ENCODE data around the gene CLDND2. TPM values are rescaled to one million over a fixed set of nuclear protein-coding genes. Genes with fewer than 3 reads are reported as not detected.

CLDND2 gene
- total RNA-seq = not detected in 2 replicates

GRCh38 chr19:51368366-51369282 is at the start of gene CLDND2:
Gene CLDND2, minus strand, starts transcription at chr19:51369003. Its CDS starts 426 bp downstream, at chr19:51368577.

GRCh38 chr19:51417107-51417809 is 48.5 kb upstream of the CLDND2 start, which contains the start of gene SIGLEC10:
Gene SIGLEC10, minus strand, starts transcription at chr19:51417642. Its CDS starts 61 bp downstream, at chr19:51417581.

GRCh38 chr19:51387924-51388389 is 19.2 kb upstream of the CLDND2 start, which contains the start of gene LIM2:
Gene LIM2, minus strand, starts transcription at chr19:51387974. Its CDS starts 531 bp downstream, at chr19:51387443.

GRCh38 chr19:51372649-51373504 is 4.1 kb upstream of the CLDND2 start, which contains the start of gene NKG7:
Gene NKG7, minus strand, starts transcription at chr19:51372654. Its CDS starts 119 bp downstream, at chr19:51372535.

GRCh38 chr19:51365965-51366388 is 2.8 kb downstream of the CLDND2 start, which contains the start of gene ETFB:
Gene ETFB, minus strand, starts transcription at chr19:51366388. Its CDS starts 62 bp downstream, at chr19:51366326.

GRCh38 chr19:51341976-51342580 is 26.7 kb downstream of the CLDND2 start, which contains the start of gene VSIG10L:
Gene VSIG10L, minus strand, starts transcription at chr19:51342139. Its CDS starts 15 bp downstream, at chr19:51342124.

Other genes with a start within 250 kb of the CLDND2 start
- gene SIGLEC9, start 244.1 kb downstream of the CLDND2 start, total RNA-seq = not detected in 2 replicates
- gene SIGLEC7, start 226.7 kb downstream of the CLDND2 start, total RNA-seq = not detected in 2 replicates
- gene CD33, start 143.9 kb downstream of the CLDND2 start, total RNA-seq = not detected in 2 replicates
- gene SIGLECL1, start 117.9 kb downstream of the CLDND2 start, total RNA-seq = not detected in 2 replicates
- not detected in 2 replicates for gene IGLON5, start 57.4 kb downstream of the CLDND2 start, total RNA-seq
- 0.25 and 0.26 TPM in 2 replicates for gene VSIG10L, start 26.9 kb downstream of the CLDND2 start, total RNA-seq
- 121 and 171 TPM in 2 replicates for gene ETFB, start 2.6 kb downstream of the CLDND2 start, total RNA-seq
- gene NKG7, start 3.7 kb upstream of the CLDND2 start, total RNA-seq = not detected in 2 replicates
- gene LIM2, start 19.0 kb upstream of the CLDND2 start, total RNA-seq = not detected in 2 replicates
- not detected in 2 replicates for gene C19orf84, start 21.6 kb upstream of the CLDND2 start, total RNA-seq
- not detected in 2 replicates for gene SIGLEC10, start 48.6 kb upstream of the CLDND2 start, total RNA-seq
- not detected in 2 replicates for gene SIGLEC8, start 89.5 kb upstream of the CLDND2 start, total RNA-seq
- not detected in 2 replicates for gene CEACAM18, start 109.5 kb upstream of the CLDND2 start, total RNA-seq
- gene SIGLEC12, start 132.8 kb upstream of the CLDND2 start, total RNA-seq = not detected in 2 replicates
- not detected in 2 replicates for gene SIGLEC6, start 162.7 kb upstream of the CLDND2 start, total RNA-seq
- 3.4 and 4.5 TPM in 2 replicates for gene ZNF175, start 202.3 kb upstream of the CLDND2 start, total RNA-seq